Right atrium auricular region (tissue), 2 donors: ENCODE measurements around the gene RTN4R. TPM values are rescaled to one million over a fixed set of nuclear protein-coding genes. Genes with fewer than 3 reads are reported as not detected.

Experiments used
- microRNA counts, 2 donors: library from miRNA; unstranded; fragments of <30 nt; microRNA quantifications; one replicate each; lab custom pipeline; 2016 to 2017
- microRNA-seq, 2 donors: library from miRNA; unstranded; fragments of <30 nt; microRNA quantifications; one replicate each; pipeline ENCODE4, GENCODE V29; 2016 to 2017; ENCODE audit warnings: borderline number of aligned reads in 2 of 2, borderline replicate concordance in 1 of 2
- total RNA-seq, 2 donors: library from RNA; depleted of rRNA; stranded (reverse); fragments of >200 nt; gene quantifications; one replicate each; pipeline ENCODE4 v1.1.0, GENCODE V29; 2016

Gene RTN4R
- total RNA-seq, 2 donors from 2014 or later = 1.0 to 2.0 TPM

MicroRNA genes within 50 kb of the gene (microRNA counts, 767-probe panel; counts per million panel counts)
- microRNA hsa-miR-1286 (lab: Ali Mortazavi, UCI) = 0 to 1,139 counts per million in 2 donors

Small RNA genes lying within 50 kb of the gene (microRNA-seq; reads per million reads assigned to microRNA genes)
- 0 reads per million in 2 donors for gene MIR1286

Other genes starting within 250 kb of the RTN4R start
- gene TANGO2, start 247.2 kb downstream of the RTN4R start, total RNA-seq = 100 to 1,000 TPM in 1 of 2 donors, 10 to 100 TPM in 1; 95.2 to 101 TPM
- gene DGCR8, start 188.1 kb downstream of the RTN4R start, total RNA-seq = 10 to 100 TPM in 1 of 2 donors, 1 to 10 TPM in 1; 8.3 to 12.1 TPM
- 10 to 100 TPM; 63.6 to 96.5 TPM for gene RANBP1, start 152.2 kb downstream of the RTN4R start, total RNA-seq
- 10 to 100 TPM; 16.0 to 17.6 TPM for gene TRMT2A, start 151.1 kb downstream of the RTN4R start, total RNA-seq
- gene ZDHHC8, start 136.5 kb downstream of the RTN4R start, total RNA-seq = 10 to 100 TPM; 13.5 to 16.6 TPM
- under 1 TPM in 1 of 2 donors, not detected in 1; 0.43 TPM for gene CCDC188, start 117.3 kb downstream of the RTN4R start, total RNA-seq
- 10 to 100 TPM; 60.4 to 64.3 TPM for gene DGCR6L, start 51.7 kb upstream of the RTN4R start, total RNA-seq
- 1 to 10 TPM; 5.6 to 6.3 TPM for gene ZNF74, start 125.8 kb upstream of the RTN4R start, total RNA-seq
- 10 to 100 TPM in 1 of 2 donors, 1 to 10 TPM in 1; 6.5 to 11.0 TPM for gene SCARF2, start 169.5 kb upstream of the RTN4R start, total RNA-seq
- 10 to 100 TPM; 16.0 to 21.9 TPM for gene KLHL22, start 227.5 kb upstream of the RTN4R start, total RNA-seq
- gene MED15, start 239.3 kb upstream of the RTN4R start, total RNA-seq = 10 to 100 TPM; 18.8 to 40.6 TPM